Measurements from ENCODE around the gene SCD.

DNA sequence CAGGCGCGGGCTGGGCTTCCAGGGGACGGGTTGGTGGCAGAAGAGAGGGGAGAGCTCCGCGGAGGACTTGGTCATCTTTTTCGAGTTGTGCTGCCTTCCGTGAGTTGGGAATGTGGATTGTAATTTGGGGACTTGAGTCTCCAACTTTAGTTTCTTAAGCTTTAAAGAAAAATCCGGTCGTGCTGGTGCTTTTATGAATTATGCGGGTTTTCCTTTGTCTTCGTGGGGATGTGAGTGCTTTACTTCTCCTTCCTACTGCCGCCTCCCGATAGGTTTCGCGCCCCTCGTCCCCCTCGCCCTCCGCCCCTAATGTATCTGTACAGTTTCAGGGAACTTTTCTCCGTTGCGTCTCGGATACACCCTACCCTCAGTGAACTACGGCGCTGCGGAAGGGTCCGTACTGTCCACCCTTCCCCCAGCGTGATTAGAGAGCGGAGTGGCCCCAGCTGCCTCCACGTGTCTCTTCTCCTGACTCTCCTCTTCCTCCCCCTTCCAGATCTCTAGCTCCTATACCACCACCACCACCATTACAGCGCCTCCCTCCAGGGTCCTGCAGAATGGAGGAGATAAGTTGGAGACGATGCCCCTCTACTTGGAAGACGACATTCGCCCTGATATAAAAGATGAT is 649 bp downstream of the SCD start:
- TF ChIP-seq, protein P1, sequence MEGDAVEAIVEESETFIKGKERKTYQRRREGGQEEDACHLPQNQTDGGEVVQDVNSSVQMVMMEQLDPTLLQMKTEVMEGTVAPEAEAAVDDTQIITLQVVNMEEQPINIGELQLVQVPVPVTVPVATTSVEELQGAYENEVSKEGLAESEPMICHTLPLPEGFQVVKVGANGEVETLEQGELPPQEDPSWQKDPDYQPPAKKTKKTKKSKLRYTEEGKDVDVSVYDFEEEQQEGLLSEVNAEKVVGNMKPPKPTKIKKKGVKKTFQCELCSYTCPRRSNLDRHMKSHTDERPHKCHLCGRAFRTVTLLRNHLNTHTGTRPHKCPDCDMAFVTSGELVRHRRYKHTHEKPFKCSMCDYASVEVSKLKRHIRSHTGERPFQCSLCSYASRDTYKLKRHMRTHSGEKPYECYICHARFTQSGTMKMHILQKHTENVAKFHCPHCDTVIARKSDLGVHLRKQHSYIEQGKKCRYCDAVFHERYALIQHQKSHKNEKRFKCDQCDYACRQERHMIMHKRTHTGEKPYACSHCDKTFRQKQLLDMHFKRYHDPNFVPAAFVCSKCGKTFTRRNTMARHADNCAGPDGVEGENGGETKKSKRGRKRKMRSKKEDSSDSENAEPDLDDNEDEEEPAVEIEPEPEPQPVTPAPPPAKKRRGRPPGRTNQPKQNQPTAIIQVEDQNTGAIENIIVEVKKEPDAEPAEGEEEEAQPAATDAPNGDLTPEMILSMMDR (IDR thresholded peaks at IDR 0.05; ENCODE audit: low read depth, low read length), result no peak
- TF ChIP-seq EZH2phosphoT487 (IDR thresholded peaks at IDR 0.05; ENCODE audit: low read depth), result no peak
